HG03457 (cell line): Measurements from ENCODE around the gene CTNNBIP1.
"Not testable (repeated sequence)": the region's sequence is repeated elsewhere in the genome, so short reads cannot be mapped to it uniquely, and the experiment has no call there.

Experiments
- ATAC-seq: cut with Tn5 transposase; IDR thresholded peaks from one replicate; pipeline ENCODE4 v1.9.1; 2021; ENCODE audit warnings: moderate number of reproducible peaks; ENCODE audit not compliant: unreplicated experiment

The CTNNBIP1 gene

DNA sequence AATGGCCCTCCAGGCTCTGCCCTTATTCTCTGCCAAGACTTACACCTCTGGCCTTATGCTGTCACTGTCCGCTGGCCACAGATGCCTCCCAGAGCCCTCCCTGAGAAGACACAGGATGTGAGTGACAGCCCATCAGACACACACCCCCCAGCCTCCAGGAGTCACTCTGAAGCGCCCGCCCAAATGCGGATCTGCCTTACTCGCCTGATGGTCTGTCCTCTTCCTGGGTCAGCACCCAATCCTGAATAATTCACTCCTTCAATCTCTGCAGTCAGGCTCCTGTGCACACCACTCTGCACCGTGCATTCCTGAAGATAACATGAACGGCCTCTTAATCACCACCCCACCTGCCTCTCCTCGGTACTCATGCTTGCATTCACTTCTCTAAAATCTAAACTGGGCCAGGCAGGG is 101.0 kb downstream of the CTNNBIP1 start:
- ATAC-seq, result no peak

- no peak for ATAC-seq
These were observed 101.6 kb downstream of the CTNNBIP1 start for GRCh38 chr1:9808459-9808858.

- ATAC-seq, result no peak
These were observed 102.5 kb downstream of the CTNNBIP1 start for GRCh38 chr1:9807541-9807940.

GRCh38 chr1:9805972-9806371 is 104.1 kb downstream of the CTNNBIP1 start:
- ATAC-seq, result not testable (repeated sequence)

DNA sequence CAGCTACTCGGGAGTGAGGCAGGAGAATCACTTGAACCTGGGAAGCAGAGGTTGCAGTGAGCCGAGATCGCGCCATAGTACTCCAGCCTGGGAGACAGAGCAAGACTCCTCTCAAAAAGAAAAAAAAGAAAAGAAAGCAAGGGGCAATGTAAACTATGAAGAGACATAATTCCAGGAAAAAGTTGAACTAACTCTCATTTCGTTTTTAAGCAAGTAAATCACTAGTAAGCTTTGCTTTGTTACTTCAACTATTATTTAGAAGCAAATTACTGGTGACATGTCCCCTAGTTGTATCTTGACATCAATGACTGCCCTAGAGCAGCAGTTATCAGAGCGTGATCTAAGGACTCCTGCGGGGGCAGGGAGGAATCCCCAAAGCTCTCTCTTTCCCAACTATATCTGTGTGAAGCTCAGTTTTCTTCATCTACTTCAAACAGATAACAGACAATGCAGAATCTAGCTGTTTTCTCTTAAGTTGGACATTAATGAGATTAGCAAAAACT is 105.0 kb downstream of the CTNNBIP1 start:
- no peak for ATAC-seq

- ATAC-seq, result not testable (repeated sequence)
These were observed 106.8 kb downstream of the CTNNBIP1 start for GRCh38 chr1:9803003-9803918.

GRCh38 chr1:9801909-9802308 is 108.2 kb downstream of the CTNNBIP1 start:
- ATAC-seq, result no peak
